GM12878 (cell line): Measurements from ENCODE around the gene LSR. TPM values are rescaled to one million over a fixed set of nuclear protein-coding genes. Genes with fewer than 3 reads are reported as not detected.

Experiments
- ATAC-seq: fragments of 200-7000 bp; cut with Tn5 transposase; 3 replicates; pipeline ENCODE4 v1.9.1; 2020; ENCODE audit warnings: mild to moderate bottlenecking, moderate library complexity
- BruUV-seq: library from RNA; stranded (reverse); fragments of 400-500 nt; replicated peaks from 2 replicates; lab custom pipeline; 2021; lab: Mats Ljungman, UMichigan
- CTCF ChIA-PET: fragments of 300-600 bp; sonication (Branson Sonifier 250); formaldehyde crosslinking; extraction: SDS; loops from one replicate; lab custom pipeline; 2021; ENCODE audit warnings: inconsistent platforms; lab: Yijun Ruan, JAX
- POLR2A ChIA-PET: fragments of 350-600 bp; formaldehyde crosslinking; extraction: SDS; loops from one replicate; lab custom pipeline; 2021; ENCODE audit warnings: inconsistent platforms; lab: Charles Lee
- RAD21 ChIA-PET: fragments of 300-600 bp; sonication (Branson Sonifier 250); formaldehyde crosslinking; loops from one replicate; lab custom pipeline; 2023; ENCODE audit warnings: antibody characterized with exemption; ENCODE audit not compliant: unreplicated experiment; lab: Charles Lee
- SMC1A ChIA-PET: fragments of 300-600 bp; sonication (Branson Sonifier 250); formaldehyde crosslinking; loops from one replicate; lab custom pipeline; 2023; ENCODE audit not compliant: unreplicated experiment, uncharacterized antibody; lab: Charles Lee
- DNase-seq: peaks from one replicate; pipeline ENCODE4 v3.0.0-alpha.2; 2011; ENCODE audit warnings: low read depth, low spot score
- FAIRE-seq: peaks from 3 replicates; lab custom pipeline; 2011; peaks lifted over from hg19 to GRCh38; lab: Jason Lieb, UNC
- H2AFZ ChIP-seq: 2 replicates; pipeline ENCODE4 v1.6.0; 2011; ENCODE audit warnings: low read depth, low read length, control low read depth; ENCODE audit not compliant: control insufficient read depth
- H3K27ac ChIP-seq: 2 replicates; pipeline ENCODE4 v1.5.1; 2011; ENCODE audit warnings: control low read depth; ENCODE audit not compliant: control insufficient read depth, insufficient read depth
- H3K27me3 ChIP-seq, 2 experiments: replicated peaks in 1 of 2; 2 replicates each; pipeline versions ENCODE4 v1.6.0 to v1.6.1; 2011; ENCODE audit warnings: low read length in 1 of 2; ENCODE audit not compliant: control insufficient read depth in 2 of 2, insufficient read depth in 2 of 2
- H3K36me3 ChIP-seq, 2 experiments: 2 replicates each; pipeline ENCODE4 v1.5.1; 2011; ENCODE audit warnings: low read length in 1 of 2; ENCODE audit not compliant: control insufficient read depth in 2 of 2, insufficient read depth in 2 of 2
- H3K4me1 ChIP-seq: 2 replicates; pipeline ENCODE4 v1.6.1; 2011; ENCODE audit warnings: mild to moderate bottlenecking, low read length, moderate library complexity, mixed read lengths; ENCODE audit not compliant: control insufficient read depth, insufficient read depth
- H3K4me2 ChIP-seq: 2 replicates; pipeline ENCODE4 v1.6.0; 2011; ENCODE audit warnings: control low read depth; ENCODE audit not compliant: control insufficient read depth, insufficient read depth
- H3K4me3 ChIP-seq: fragments of 200-600 bp; sonication (generic); 2 replicates; pipeline ENCODE4 v1.5.1; 2016
- H3K79me2 ChIP-seq: 2 replicates; pipeline ENCODE4 v1.6.0; 2011; ENCODE audit warnings: low read length; ENCODE audit not compliant: control insufficient read depth, insufficient read depth
- H3K9ac ChIP-seq: 2 replicates; pipeline ENCODE4 v1.8.0; 2011; ENCODE audit warnings: low read length, control low read depth, mixed read lengths; ENCODE audit not compliant: control insufficient read depth, insufficient read depth
- H3K9me3 ChIP-seq: replicated peaks from 3 replicates; pipeline ENCODE4 v1.5.1; 2011; ENCODE audit warnings: mild to moderate bottlenecking, low read length; ENCODE audit not compliant: control insufficient read depth, insufficient read depth
- H4K20me1 ChIP-seq: 2 replicates; pipeline ENCODE4 v1.6.0; 2011; ENCODE audit not compliant: control insufficient read depth, insufficient read depth
- BACH1 ChIP-seq: fragments of 450-650 bp; IDR thresholded peaks from 2 replicates; pipeline ENCODE4 v1.6.1; 2017; ENCODE audit warnings: mild to moderate bottlenecking, borderline replicate concordance
- CBFB ChIP-seq: IDR thresholded peaks from 2 replicates; pipeline ENCODE4 v1.6.1; 2016; ENCODE audit warnings: antibody characterized with exemption, low read depth
- CEBPB ChIP-seq, 2 experiments: fragments of 150-350 bp in 1 of 2; IDR thresholded peaks; 2 replicates each; pipeline ENCODE4 v1.6.1; 2012 to 2014; ENCODE audit warnings: low read depth in 2 of 2, low read length in 2 of 2, borderline replicate concordance in 1 of 2, inconsistent platforms in 1 of 2
- CHD2 ChIP-seq: IDR thresholded peaks from 2 replicates; pipeline ENCODE4 v1.6.1; 2011; ENCODE audit warnings: low read depth, low read length, improper control_type of control experiment, borderline replicate concordance
- JUND ChIP-seq: IDR thresholded peaks from 2 replicates; pipeline ENCODE4 v1.6.1; 2012; ENCODE audit warnings: low read depth, mild to moderate bottlenecking, low read length, improper control_type of control experiment, moderate library complexity
- RCOR1 ChIP-seq: conservative IDR thresholded peaks from 2 replicates; pipeline ENCODE4 v1.6.1; 2012; ENCODE audit warnings: low read depth, low read length, improper control_type of control experiment
- SP1 ChIP-seq: IDR thresholded peaks from one replicate; pipeline ENCODE4 v1.6.1; 2011; ENCODE audit warnings: low read depth, low read length
- SRF ChIP-seq, 2 experiments: IDR thresholded peaks; 2 replicates each; pipeline ENCODE4 v1.6.1; 2011; ENCODE audit warnings: low read depth in 2 of 2, low read length in 2 of 2, mild to moderate bottlenecking in 1 of 2, moderate library complexity in 1 of 2
- TCF7 ChIP-seq: IDR thresholded peaks from 2 replicates; pipeline ENCODE4 v1.6.1; 2014; ENCODE audit warnings: antibody characterized with exemption, borderline replicate concordance
- WGBS: methylation state at CpG from one replicate; pipeline ENCODE4 v1.1.6; 2016; ENCODE audit warnings: low lambda C conversion rate; ENCODE audit not compliant: insufficient replicate concordance, insufficient coverage; ENCODE audit errors: missing lambda C conversion rate; 5-methylcytosine and 5-hydroxymethylcytosine counted together
- in situ Hi-C: fragments of 300-500 bp; cut with MboI; formaldehyde crosslinking; loops from 9 replicates; pipeline ENCODE4 v1.14.3; 2018; ENCODE audit warnings: mixed read lengths
- intact Hi-C: fragments of 100-400 bp; cut with micrococcal nuclease; formaldehyde crosslinking; loops from one replicate; pipeline ENCODE4 v1.14.2; 2022; ENCODE audit not compliant: unreplicated experiment
- polyA plus RNA-seq, 11 experiments: library from polyadenylated mRNA; depleted of rRNA in 4 of 11; unstranded in 6 of 11; stranded (reverse) in 5 of 11; fragments of >200 nt; fragmentation: Nextera tagmentation in 4 of 11; fragmentation: Illumina TruSeq in 1 of 11; extraction: Ambion mirVana in 4 of 11; extraction: Trizol in 1 of 11; gene quantifications; 1 replicate in 1 of 11; 2 replicates in 10 of 11; pipeline versions ENCODE4 v1.2.1 to v1.2.3, GENCODE V29; 2011 to 2016; ENCODE audit warnings: inconsistent platforms in 2 of 11, missing spikeins in 2 of 11, low read depth in 1 of 11
- total RNA-seq, 4 experiments: library from RNA; depleted of rRNA in 3 of 4; stranded (reverse); fragments of >200 nt in 3 of 4; fragmentation: Illumina TruSeq in 1 of 4; extraction: Trizol in 1 of 4; gene quantifications; 2 replicates each; pipeline versions ENCODE4 v1.2.1 to v1.2.3, GENCODE V29; 2013 to 2021
- TF ChIP-seq, protein P1 (sequence below): fragments of 450-650 bp; conservative IDR thresholded peaks from 2 replicates; pipeline ENCODE4 v1.6.1; 2017; ENCODE audit warnings: mild to moderate bottlenecking, moderate library complexity
- TF ChIP-seq, protein P2 (sequence below): fragments of 450-650 bp; IDR thresholded peaks from 2 replicates; pipeline ENCODE4 v1.6.1; 2017; ENCODE audit warnings: mild to moderate bottlenecking, moderate library complexity

Gene LSR
- total and polyA plus RNA-seq, 10 of the 15 experiments (the other 5 are each of a cell fraction or from before 2014, with no cell fraction given), result 0.26 to 53.9 (median 26.3) TPM

DNA sequence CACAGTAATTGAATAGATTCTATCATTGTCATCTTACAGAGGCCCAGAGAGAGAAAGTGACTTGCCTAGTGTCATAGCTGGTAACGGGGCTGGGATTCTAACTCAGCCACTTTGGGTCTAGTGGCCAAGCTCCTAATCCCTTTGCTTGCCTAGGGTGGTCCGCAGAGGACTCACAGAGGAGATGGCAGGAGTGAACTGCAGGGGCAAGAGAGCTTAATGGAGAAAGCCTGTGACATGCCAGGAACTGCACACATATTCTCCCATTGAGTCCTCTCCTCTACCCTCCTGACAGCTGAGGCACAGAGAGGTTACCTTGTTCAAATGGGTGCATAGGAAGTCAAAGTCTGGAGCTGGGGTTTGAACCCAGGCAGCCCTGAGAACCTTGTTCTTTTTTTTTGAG, 2.7 kb downstream of the LSR start:
- no peak for ATAC-seq
- ChIA-PET POLR2A (interaction anchor here (1.1 kb wide), 1 partner anchor 13 kb away, joined by 3 read pairs; no protein-coding TSS in a partner anchor), SMC1A (interaction anchor here (0.8 to 2.1 kb wide), 2 partner anchors 10 to 13 kb away, joined by 3 to 7 read pairs; no protein-coding TSS in a partner anchor), CTCF (interaction anchor here (0.6 to 2.7 kb wide), 6 partner anchors 32 to 185 kb away, joined by 3 to 8 read pairs (median 4); no protein-coding TSS in a partner anchor), RAD21 (interaction anchor here (0.7 to 0.9 kb wide), 2 partner anchors 9 to 15 kb away, joined by 3 read pairs; no protein-coding TSS in a partner anchor)
- intact Hi-C loops, result no loop called here
- H3K27ac ChIP-seq, result no peak overlapping the region
- H3K36me3 ChIP-seq, result peaks cover 4 to 6% of the 10 kb centered on the region in 2 experiments; a peak in 3 of 4 replicates
- no peak overlapping the region for H3K4me2 ChIP-seq
- no peaks in the 10 kb centered on the region for H4K20me1 ChIP-seq
- WGBS, result 70% methylated on average over 2 of the region's 2 CpGs
- H3K27me3 ChIP-seq, result no peaks in the 10 kb centered on the region
- no peak overlapping the region for H3K4me3 ChIP-seq
- in situ Hi-C loops, result no loop called here
- H3K9me3 ChIP-seq, result no peaks in the 10 kb centered on the region
- FAIRE-seq, result no peak
- no peak overlapping the region for H3K9ac ChIP-seq
- TF ChIP-seq CHD2 (no peak), SRF (IDR thresholded peaks at IDR 0.05; ENCODE audit: low read depth in 2 of 2, low read length in 2 of 2) (no peak), TCF7 (no peak), SP1 (no peak), CEBPB (IDR thresholded peaks at IDR 0.05; ENCODE audit: borderline replicate concordance in 1 of 2, low read depth in 2 of 2, low read length in 2 of 2) (no peak), BACH1 (no peak), CBFB (no peak), RCOR1 (no peak), JUND (no peak)
- TF ChIP-seq, protein P1, sequence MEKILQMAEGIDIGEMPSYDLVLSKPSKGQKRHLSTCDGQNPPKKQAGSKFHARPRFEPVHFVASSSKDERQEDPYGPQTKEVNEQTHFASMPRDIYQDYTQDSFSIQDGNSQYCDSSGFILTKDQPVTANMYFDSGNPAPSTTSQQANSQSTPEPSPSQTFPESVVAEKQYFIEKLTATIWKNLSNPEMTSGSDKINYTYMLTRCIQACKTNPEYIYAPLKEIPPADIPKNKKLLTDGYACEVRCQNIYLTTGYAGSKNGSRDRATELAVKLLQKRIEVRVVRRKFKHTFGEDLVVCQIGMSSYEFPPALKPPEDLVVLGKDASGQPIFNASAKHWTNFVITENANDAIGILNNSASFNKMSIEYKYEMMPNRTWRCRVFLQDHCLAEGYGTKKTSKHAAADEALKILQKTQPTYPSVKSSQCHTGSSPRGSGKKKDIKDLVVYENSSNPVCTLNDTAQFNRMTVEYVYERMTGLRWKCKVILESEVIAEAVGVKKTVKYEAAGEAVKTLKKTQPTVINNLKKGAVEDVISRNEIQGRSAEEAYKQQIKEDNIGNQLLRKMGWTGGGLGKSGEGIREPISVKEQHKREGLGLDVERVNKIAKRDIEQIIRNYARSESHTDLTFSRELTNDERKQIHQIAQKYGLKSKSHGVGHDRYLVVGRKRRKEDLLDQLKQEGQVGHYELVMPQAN, result no peak
- TF ChIP-seq, protein P2, sequence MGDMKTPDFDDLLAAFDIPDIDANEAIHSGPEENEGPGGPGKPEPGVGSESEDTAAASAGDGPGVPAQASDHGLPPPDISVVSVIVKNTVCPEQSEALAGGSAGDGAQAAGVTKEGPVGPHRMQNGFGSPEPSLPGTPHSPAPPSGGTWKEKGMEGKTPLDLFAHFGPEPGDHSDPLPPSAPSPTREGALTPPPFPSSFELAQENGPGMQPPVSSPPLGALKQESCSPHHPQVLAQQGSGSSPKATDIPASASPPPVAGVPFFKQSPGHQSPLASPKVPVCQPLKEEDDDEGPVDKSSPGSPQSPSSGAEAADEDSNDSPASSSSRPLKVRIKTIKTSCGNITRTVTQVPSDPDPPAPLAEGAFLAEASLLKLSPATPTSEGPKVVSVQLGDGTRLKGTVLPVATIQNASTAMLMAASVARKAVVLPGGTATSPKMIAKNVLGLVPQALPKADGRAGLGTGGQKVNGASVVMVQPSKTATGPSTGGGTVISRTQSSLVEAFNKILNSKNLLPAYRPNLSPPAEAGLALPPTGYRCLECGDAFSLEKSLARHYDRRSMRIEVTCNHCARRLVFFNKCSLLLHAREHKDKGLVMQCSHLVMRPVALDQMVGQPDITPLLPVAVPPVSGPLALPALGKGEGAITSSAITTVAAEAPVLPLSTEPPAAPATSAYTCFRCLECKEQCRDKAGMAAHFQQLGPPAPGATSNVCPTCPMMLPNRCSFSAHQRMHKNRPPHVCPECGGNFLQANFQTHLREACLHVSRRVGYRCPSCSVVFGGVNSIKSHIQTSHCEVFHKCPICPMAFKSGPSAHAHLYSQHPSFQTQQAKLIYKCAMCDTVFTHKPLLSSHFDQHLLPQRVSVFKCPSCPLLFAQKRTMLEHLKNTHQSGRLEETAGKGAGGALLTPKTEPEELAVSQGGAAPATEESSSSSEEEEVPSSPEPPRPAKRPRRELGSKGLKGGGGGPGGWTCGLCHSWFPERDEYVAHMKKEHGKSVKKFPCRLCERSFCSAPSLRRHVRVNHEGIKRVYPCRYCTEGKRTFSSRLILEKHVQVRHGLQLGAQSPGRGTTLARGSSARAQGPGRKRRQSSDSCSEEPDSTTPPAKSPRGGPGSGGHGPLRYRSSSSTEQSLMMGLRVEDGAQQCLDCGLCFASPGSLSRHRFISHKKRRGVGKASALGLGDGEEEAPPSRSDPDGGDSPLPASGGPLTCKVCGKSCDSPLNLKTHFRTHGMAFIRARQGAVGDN, result no peak
- peaks cover 19% of the 10 kb centered on the region for H3K79me2 ChIP-seq
- no peak for DNase-seq
- no peak overlapping the region for H2AFZ ChIP-seq
- H3K4me1 ChIP-seq, result peaks cover 4% of the 10 kb centered on the region; the same call in 1 of the 2 replicates
- BruUV-seq, result no TSS peak
